RWPE1 (cell line): Measurements from ENCODE around the gene IL16.

Source experiments
- CTCF ChIA-PET: fragments of 350-600 bp; sonication (Branson Sonifier 250); formaldehyde crosslinking; extraction: SDS; loops from one replicate; lab custom pipeline; 2021; lab: Yijun Ruan, JAX
- POLR2A ChIA-PET: fragments of 400-600 bp; formaldehyde crosslinking; extraction: SDS; loops from one replicate; lab custom pipeline; 2020; ENCODE audit warnings: antibody characterized with exemption; ENCODE audit not compliant: low non-redundant PET; lab: Yijun Ruan, JAX
- DNase-seq: peaks from one replicate; pipeline ENCODE4 v3.0.0; 2012; ENCODE audit warnings: low spot score
- H3K27ac ChIP-seq: fragments of 450-650 bp; 2 replicates; pipeline ENCODE4 v1.5.1; 2017
- TF ChIP-seq, protein P1 (sequence below): fragments of 450-650 bp; conservative IDR thresholded peaks from 2 replicates; pipeline ENCODE4 v1.5.1; 2017; ENCODE audit warnings: low read depth, mild to moderate bottlenecking

The IL16 gene

DNA sequence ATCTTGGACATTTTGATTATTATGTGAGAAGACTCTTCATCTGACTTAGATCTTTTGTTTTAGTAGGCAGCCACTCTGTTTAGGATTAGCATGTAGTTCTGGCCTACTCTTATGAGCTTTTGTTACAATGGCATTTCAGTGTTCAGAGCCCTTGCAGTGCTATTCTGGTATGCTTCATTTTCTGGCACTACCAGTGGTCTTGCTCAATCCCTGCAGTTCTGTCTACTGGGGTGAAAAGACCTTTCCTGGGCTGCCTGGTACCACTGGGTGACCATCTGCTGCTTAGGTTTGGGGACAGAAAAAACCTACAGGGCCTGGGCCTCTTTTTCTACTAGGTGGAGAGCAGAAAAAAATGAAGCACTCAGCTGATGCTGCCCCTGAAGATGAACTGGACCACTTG is 42.5 kb downstream of the IL16 start:
- no peak overlapping the region for H3K27ac ChIP-seq
- TF ChIP-seq, protein P1, sequence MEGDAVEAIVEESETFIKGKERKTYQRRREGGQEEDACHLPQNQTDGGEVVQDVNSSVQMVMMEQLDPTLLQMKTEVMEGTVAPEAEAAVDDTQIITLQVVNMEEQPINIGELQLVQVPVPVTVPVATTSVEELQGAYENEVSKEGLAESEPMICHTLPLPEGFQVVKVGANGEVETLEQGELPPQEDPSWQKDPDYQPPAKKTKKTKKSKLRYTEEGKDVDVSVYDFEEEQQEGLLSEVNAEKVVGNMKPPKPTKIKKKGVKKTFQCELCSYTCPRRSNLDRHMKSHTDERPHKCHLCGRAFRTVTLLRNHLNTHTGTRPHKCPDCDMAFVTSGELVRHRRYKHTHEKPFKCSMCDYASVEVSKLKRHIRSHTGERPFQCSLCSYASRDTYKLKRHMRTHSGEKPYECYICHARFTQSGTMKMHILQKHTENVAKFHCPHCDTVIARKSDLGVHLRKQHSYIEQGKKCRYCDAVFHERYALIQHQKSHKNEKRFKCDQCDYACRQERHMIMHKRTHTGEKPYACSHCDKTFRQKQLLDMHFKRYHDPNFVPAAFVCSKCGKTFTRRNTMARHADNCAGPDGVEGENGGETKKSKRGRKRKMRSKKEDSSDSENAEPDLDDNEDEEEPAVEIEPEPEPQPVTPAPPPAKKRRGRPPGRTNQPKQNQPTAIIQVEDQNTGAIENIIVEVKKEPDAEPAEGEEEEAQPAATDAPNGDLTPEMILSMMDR: no peak
- no peak for DNase-seq
- POLR2A ChIA-PET: no interaction called here
- CTCF ChIA-PET: no interaction called here

DNA sequence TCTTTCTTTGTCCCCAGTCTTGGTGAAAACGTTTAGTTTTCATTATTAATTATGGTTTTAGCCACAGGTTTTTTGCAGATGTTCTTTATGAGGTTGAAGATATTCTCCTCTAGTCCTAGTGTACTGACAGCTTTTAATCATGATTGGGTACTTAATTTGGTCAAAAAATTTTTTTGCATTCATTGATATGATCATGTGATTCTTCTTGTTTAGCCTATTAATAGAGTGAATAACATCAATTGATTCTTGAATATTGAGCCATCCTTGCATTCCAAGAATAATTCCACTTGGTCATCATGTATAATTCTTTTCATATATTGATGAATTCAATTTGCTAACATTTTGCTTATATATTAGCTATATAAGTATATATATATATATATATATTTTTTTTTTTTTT is 46.1 kb downstream of the IL16 start:
- TF ChIP-seq, protein P1: no peak
- ChIA-PET CTCF (no interaction called here), POLR2A (no interaction called here)
- no peak overlapping the region for H3K27ac ChIP-seq
- DNase-seq: no peak

DNA sequence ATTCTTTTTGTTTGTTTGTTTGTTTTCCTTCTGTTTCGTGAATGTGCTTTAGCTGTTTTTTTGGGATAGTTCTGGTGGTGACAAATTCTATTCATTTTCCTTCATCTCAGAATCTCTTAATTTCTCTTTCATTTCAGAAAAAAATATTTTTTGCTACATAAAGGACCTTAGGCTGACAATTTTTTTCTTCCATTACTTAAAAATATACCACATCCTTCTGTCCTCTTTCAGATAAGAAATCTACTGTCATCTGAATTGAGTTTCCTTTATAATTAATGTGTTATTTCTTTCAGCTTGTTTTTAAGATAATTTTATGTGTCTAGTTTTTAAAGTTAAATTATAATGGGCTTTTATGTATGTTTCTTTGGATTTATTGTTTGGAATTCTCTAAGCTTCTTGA is 47.6 kb downstream of the IL16 start:
- ChIA-PET CTCF (interaction anchor here (0.6 to 1.1 kb wide), 2 partner anchors 22 to 164 kb away, joined by 3 to 4 read pairs; no protein-coding TSS in a partner anchor), POLR2A (no interaction called here)
- no peak overlapping the region for H3K27ac ChIP-seq
- TF ChIP-seq, protein P1: no peak
- DNase-seq: no peak

GRCh38 chr15:81253846-81254245 is 57.2 kb downstream of the IL16 start:
- TF ChIP-seq, protein P1: no peak
- ChIA-PET CTCF (interaction anchor here (0.7 to 0.8 kb wide), 2 partner anchors 12 to 23 kb away, joined by 3 to 6 read pairs; no protein-coding TSS in a partner anchor), POLR2A (no interaction called here)
- no peak for DNase-seq
- H3K27ac ChIP-seq: no peak overlapping the region

GRCh38 chr15:81254277-81254915 is 57.7 kb downstream of the IL16 start:
- DNase-seq: no peak
- TF ChIP-seq, protein P1: no peak
- POLR2A ChIA-PET: no interaction called here
- CTCF ChIA-PET: interaction anchor here (0.7 to 1.5 kb wide), 2 partner anchors 12 to 23 kb away, joined by 3 to 8 read pairs; no protein-coding TSS in a partner anchor
- no peak overlapping the region for H3K27ac ChIP-seq

DNA sequence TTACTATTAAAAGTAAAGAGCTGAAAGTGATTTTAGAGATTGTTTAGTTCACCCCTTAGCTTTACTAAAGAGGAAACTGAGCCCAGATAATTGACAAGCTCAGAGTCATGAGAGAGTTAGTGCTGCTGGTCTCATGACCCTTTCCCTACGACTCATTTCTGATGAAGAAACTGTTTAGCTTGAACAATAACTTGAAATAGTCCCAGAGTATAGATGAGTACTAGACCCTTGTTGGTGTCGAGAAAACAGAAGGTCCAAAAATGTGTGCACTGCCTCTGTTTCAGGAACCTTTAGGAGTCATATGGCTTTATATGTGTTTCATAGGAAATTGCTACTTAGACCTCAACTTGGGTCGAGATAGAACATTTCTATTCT is 58.2 kb downstream of the IL16 start:
- TF ChIP-seq, protein P1: no peak
- H3K27ac ChIP-seq: no peak overlapping the region
- no peak for DNase-seq
- CTCF ChIA-PET: interaction anchor here (1.5 kb wide), 1 partner anchor 11 kb away, joined by 8 read pairs; no protein-coding TSS in a partner anchor
- POLR2A ChIA-PET: no interaction called here
